NB4 (cell line): ENCODE data around the gene AXIN1.
"Not testable (repeated sequence)": the region's sequence is repeated elsewhere in the genome, so short reads cannot be mapped to it uniquely, and the experiment has no call there.

ENCODE experiments used
- CTCF ChIP-seq: IDR thresholded peaks from one replicate; pipeline ENCODE4 v1.5.1; 2012; ENCODE audit warnings: low read depth, low read length
- POLR2A ChIP-seq: IDR thresholded peaks from 2 replicates; pipeline ENCODE4 v1.6.1; 2011; ENCODE audit warnings: mild to moderate bottlenecking; ENCODE audit not compliant: insufficient read length; ENCODE audit errors: extremely low read depth

- TF ChIP-seq POLR2A, CTCF: not testable (repeated sequence)
These were observed 10.1 kb upstream of the AXIN1 start for GRCh38 chr16:362702-362999.
